ENCODE measurements around the gene FOXN3. TPM values are rescaled to one million over a fixed set of nuclear protein-coding genes. Genes with fewer than 3 reads are reported as not detected.

The FOXN3 gene
- polyA plus RNA-seq, 1 experiment, result 46.5 TPM

- Histone ChIP-seq H3K4me3 (ENCODE audit: low read depth, low read length) (no peak overlapping the region), H3K27ac (ENCODE audit: low read depth, low read length) (no peak overlapping the region), H3K9me3 (ENCODE audit: control insufficient read depth, insufficient read depth, low read length) (no peaks in the 10 kb centered on the region), H3K27me3 (ENCODE audit: control insufficient read depth, insufficient read depth, low read length) (no peaks in the 10 kb centered on the region)
- TF ChIP-seq CTCF (IDR thresholded peaks at IDR 0.05; ENCODE audit: low read depth, low read length), result no peak
- no peak for DNase-seq (ENCODE audit: low read depth, low spot score)
- ChIA-PET POLR2A (no interaction called here), CTCF (no interaction called here)
Measured at GRCh38 chr14:89262041-89262440, 155.0 kb downstream of the FOXN3 start.

GRCh38 chr14:89260898-89261297 lies 156.1 kb downstream of the FOXN3 start:
- ChIA-PET POLR2A (no interaction called here), CTCF (no interaction called here)
- Histone ChIP-seq H3K9me3 (ENCODE audit: control insufficient read depth, insufficient read depth, low read length) (no peaks in the 10 kb centered on the region), H3K4me3 (ENCODE audit: low read depth, low read length) (no peak overlapping the region), H3K27me3 (ENCODE audit: control insufficient read depth, insufficient read depth, low read length) (no peaks in the 10 kb centered on the region), H3K27ac (ENCODE audit: low read depth, low read length) (no peak overlapping the region)
- DNase-seq (ENCODE audit: low read depth, low spot score), result no peak
- no peak for TF ChIP-seq CTCF (IDR thresholded peaks at IDR 0.05; ENCODE audit: low read depth, low read length)

- Histone ChIP-seq H3K27ac (ENCODE audit: low read depth, low read length) (no peak overlapping the region), H3K27me3 (ENCODE audit: control insufficient read depth, insufficient read depth, low read length) (no peaks in the 10 kb centered on the region), H3K4me3 (ENCODE audit: low read depth, low read length) (no peak overlapping the region), H3K9me3 (ENCODE audit: control insufficient read depth, insufficient read depth, low read length) (no peaks in the 10 kb centered on the region)
- ChIA-PET CTCF (no interaction called here), POLR2A (no interaction called here)
- no peak for TF ChIP-seq CTCF (IDR thresholded peaks at IDR 0.05; ENCODE audit: low read depth, low read length)
- DNase-seq (ENCODE audit: low read depth, low spot score), result no peak
Measured at GRCh38 chr14:89259951-89260609, 157.0 kb downstream of the FOXN3 start.

- no peak for DNase-seq (ENCODE audit: low read depth, low spot score)
- no peaks in the 10 kb centered on the region for H3K9me3 ChIP-seq (ENCODE audit: control insufficient read depth, insufficient read depth, low read length)
- H3K4me3 ChIP-seq (ENCODE audit: low read depth, low read length), result no peak overlapping the region
- POLR2A ChIA-PET, result no interaction called here
- CTCF ChIA-PET, result no interaction called here
- TF ChIP-seq CTCF (IDR thresholded peaks at IDR 0.05; ENCODE audit: low read depth, low read length), result no peak
- H3K27me3 ChIP-seq (ENCODE audit: control insufficient read depth, insufficient read depth, low read length), result no peaks in the 10 kb centered on the region
- no peak overlapping the region for H3K27ac ChIP-seq (ENCODE audit: low read depth, low read length)
Measured at GRCh38 chr14:89258728-89259273, 158.2 kb downstream of the FOXN3 start.

- H3K9me3 ChIP-seq (ENCODE audit: control insufficient read depth, insufficient read depth, low read length), result no peaks in the 10 kb centered on the region
- TF ChIP-seq CTCF (IDR thresholded peaks at IDR 0.05; ENCODE audit: low read depth, low read length), result no peak
- DNase-seq (ENCODE audit: low read depth, low spot score), result no peak
- no peak overlapping the region for H3K27ac ChIP-seq (ENCODE audit: low read depth, low read length)
- CTCF ChIA-PET, result no interaction called here
- POLR2A ChIA-PET, result no interaction called here
- no peak overlapping the region for H3K4me3 ChIP-seq (ENCODE audit: low read depth, low read length)
- H3K27me3 ChIP-seq (ENCODE audit: control insufficient read depth, insufficient read depth, low read length), result no peaks in the 10 kb centered on the region
Measured at GRCh38 chr14:89256951-89257350, 160.1 kb downstream of the FOXN3 start.
